Stomach (tissue), 4 donors: ENCODE results near the gene ZMIZ1.

Experiments
- EP300 ChIP-seq: sonication (generic); formaldehyde crosslinking; IDR thresholded peaks from one replicate; pipeline ENCODE4 v1.6.1; 2017; ENCODE audit warnings: antibody characterized with exemption
- POLR2A ChIP-seq, 4 donors: fragments of 450-650 bp; IDR thresholded peaks; one replicate each; pipeline ENCODE4 v1.6.1; 2016; ENCODE audit warnings: antibody characterized with exemption in 4 of 4, control low read depth in 2 of 4, mild to moderate bottlenecking in 1 of 4, moderate library complexity in 1 of 4
- TF ChIP-seq, protein P1 (sequence below), 7 experiments: fragments of 450-650 bp in 4 of 7; fragments of 200-600 bp in 3 of 7; sonication (generic) in 3 of 7; IDR thresholded peaks; one replicate each; pipeline ENCODE4 v1.5.1; 2016 to 2019; ENCODE audit warnings: antibody characterized with exemption in 7 of 7, control low read depth in 2 of 7, mild to moderate bottlenecking in 1 of 7

DNA sequence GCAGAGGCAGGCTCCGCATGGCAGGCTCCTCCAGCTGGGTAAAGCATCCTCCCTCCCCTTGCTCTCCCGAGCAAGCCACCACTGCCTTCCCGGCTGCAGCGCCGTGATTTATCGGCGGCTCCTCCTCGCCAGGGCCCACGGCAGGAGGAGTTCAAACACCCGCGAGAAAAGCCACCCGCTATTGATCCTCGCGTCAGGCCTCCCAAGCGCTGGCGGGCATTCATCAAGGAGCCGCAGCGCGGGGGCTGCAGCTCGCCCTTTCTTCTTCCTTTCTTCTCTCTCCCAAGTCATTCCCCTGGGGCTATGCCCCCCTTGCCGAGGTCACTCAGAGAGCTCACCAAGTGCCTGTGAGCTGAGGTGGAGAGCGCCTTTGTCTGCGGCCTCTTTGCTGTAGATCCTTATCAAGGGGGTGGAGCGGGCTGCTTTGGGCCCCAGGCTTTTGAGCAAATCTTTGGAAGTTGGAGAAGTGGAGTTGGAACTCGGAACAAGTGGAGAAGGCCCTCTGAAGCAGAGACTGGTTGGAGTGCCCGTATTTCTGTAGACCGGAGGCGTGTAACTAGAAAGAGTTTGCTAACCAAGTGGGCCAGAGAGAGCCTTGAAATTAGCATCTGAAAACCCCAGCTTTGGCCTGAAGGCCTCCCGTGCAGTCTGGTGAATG is 171.3 kb downstream of the ZMIZ1 start:
- TF ChIP-seq EP300, result no peak
- no peak for TF ChIP-seq POLR2A (IDR thresholded peaks at IDR 0.05)
- TF ChIP-seq, protein P1, sequence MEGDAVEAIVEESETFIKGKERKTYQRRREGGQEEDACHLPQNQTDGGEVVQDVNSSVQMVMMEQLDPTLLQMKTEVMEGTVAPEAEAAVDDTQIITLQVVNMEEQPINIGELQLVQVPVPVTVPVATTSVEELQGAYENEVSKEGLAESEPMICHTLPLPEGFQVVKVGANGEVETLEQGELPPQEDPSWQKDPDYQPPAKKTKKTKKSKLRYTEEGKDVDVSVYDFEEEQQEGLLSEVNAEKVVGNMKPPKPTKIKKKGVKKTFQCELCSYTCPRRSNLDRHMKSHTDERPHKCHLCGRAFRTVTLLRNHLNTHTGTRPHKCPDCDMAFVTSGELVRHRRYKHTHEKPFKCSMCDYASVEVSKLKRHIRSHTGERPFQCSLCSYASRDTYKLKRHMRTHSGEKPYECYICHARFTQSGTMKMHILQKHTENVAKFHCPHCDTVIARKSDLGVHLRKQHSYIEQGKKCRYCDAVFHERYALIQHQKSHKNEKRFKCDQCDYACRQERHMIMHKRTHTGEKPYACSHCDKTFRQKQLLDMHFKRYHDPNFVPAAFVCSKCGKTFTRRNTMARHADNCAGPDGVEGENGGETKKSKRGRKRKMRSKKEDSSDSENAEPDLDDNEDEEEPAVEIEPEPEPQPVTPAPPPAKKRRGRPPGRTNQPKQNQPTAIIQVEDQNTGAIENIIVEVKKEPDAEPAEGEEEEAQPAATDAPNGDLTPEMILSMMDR (IDR thresholded peaks at IDR 0.05), result no peak
